Astrocyte (in vitro differentiated cells and primary cell): ENCODE measurements around the gene NPLOC4. TPM values are rescaled to one million over a fixed set of nuclear protein-coding genes. Genes with fewer than 3 reads are reported as not detected.

Experiments used
- DNase-seq: peaks from one replicate; pipeline ENCODE4 v3.0.0-alpha.2; 2010; ENCODE audit warnings: low read depth
- FAIRE-seq: peaks from 2 replicates; lab custom pipeline; 2011; peaks lifted over from hg19 to GRCh38; lab: Jason Lieb, UNC
- H2AFZ ChIP-seq: 2 replicates; pipeline ENCODE4 v1.6.0; 2012; ENCODE audit warnings: low read depth, low read length, inconsistent platforms
- H3K27ac ChIP-seq: 2 replicates; pipeline ENCODE4 v1.5.1; 2011; ENCODE audit warnings: low read depth, low read length, inconsistent platforms
- H3K27me3 ChIP-seq: 2 replicates; pipeline ENCODE4 v1.6.0; 2011; ENCODE audit warnings: low read length, inconsistent platforms; ENCODE audit not compliant: insufficient read depth
- H3K36me3 ChIP-seq: 2 replicates; pipeline ENCODE4 v1.5.1; 2011; ENCODE audit warnings: low read length, inconsistent platforms; ENCODE audit not compliant: insufficient read depth
- H3K4me1 ChIP-seq: 2 replicates; pipeline ENCODE4 v1.5.1; 2011; ENCODE audit warnings: low read length, inconsistent platforms; ENCODE audit not compliant: insufficient read depth
- H3K4me2 ChIP-seq: 2 replicates; pipeline ENCODE4 v1.6.0; 2012; ENCODE audit warnings: low read length, inconsistent platforms
- H3K4me3 ChIP-seq: 2 replicates; pipeline ENCODE4 v1.5.1; 2011; ENCODE audit warnings: low read depth, mild to moderate bottlenecking, low read length, inconsistent platforms; ENCODE audit not compliant: insufficient read depth
- H3K79me2 ChIP-seq: 2 replicates; pipeline ENCODE4 v1.6.0; 2012; ENCODE audit warnings: mild to moderate bottlenecking, low read length, inconsistent platforms; ENCODE audit not compliant: insufficient read depth
- H3K9ac ChIP-seq: 2 replicates; pipeline ENCODE4 v1.6.0; 2012; ENCODE audit warnings: mild to moderate bottlenecking, low read length, inconsistent platforms
- H3K9me3 ChIP-seq: 2 replicates; pipeline ENCODE4 v1.5.1; 2012; ENCODE audit warnings: low read depth, mild to moderate bottlenecking, low read length, inconsistent platforms; ENCODE audit not compliant: insufficient read depth
- H4K20me1 ChIP-seq: 2 replicates; pipeline ENCODE4 v1.6.0; 2012; ENCODE audit warnings: low read length, inconsistent platforms; ENCODE audit not compliant: insufficient read depth
- H3K27ac Mint-ChIP-seq: one replicate; pipeline ENCODE4 v1.8.0; 2021; ENCODE audit warnings: mild to moderate bottlenecking, mixed read lengths; ENCODE audit not compliant: unreplicated experiment
- H3K27me3 Mint-ChIP-seq: one replicate; pipeline ENCODE4 v1.8.0; 2021; ENCODE audit warnings: low read depth, mixed read lengths; ENCODE audit not compliant: unreplicated experiment
- H3K36me3 Mint-ChIP-seq: one replicate; pipeline ENCODE4 v1.8.0; 2021; ENCODE audit warnings: low read depth, mixed read lengths; ENCODE audit not compliant: unreplicated experiment
- H3K4me1 Mint-ChIP-seq: one replicate; pipeline ENCODE4 v1.8.0; 2021; ENCODE audit warnings: low read depth, mixed read lengths; ENCODE audit not compliant: unreplicated experiment
- H3K4me3 Mint-ChIP-seq: one replicate; pipeline ENCODE4 v1.8.0; 2021; ENCODE audit warnings: mild to moderate bottlenecking, moderate library complexity, mixed read lengths; ENCODE audit not compliant: unreplicated experiment
- H3K9me3 Mint-ChIP-seq: one replicate; pipeline ENCODE4 v1.8.0; 2021; ENCODE audit warnings: mild to moderate bottlenecking, mixed read lengths; ENCODE audit not compliant: unreplicated experiment
- EZH2 ChIP-seq: IDR thresholded peaks from 2 replicates; pipeline ENCODE4 v1.6.1; 2012; ENCODE audit warnings: mild to moderate bottlenecking, low read length, inconsistent platforms; ENCODE audit not compliant: insufficient read depth
- total RNA-seq: library from RNA; stranded (reverse); gene quantifications from 2 replicates; pipeline ENCODE4 v1.2.1, GENCODE V29; 2021
- TF ChIP-seq, protein P1 (sequence below): IDR thresholded peaks from 2 replicates; pipeline ENCODE4 v1.5.1; 2011; ENCODE audit warnings: low read depth, mild to moderate bottlenecking, inconsistent platforms, low read length, moderate library complexity; ENCODE audit not compliant: insufficient read depth

NPLOC4 gene
- total RNA-seq, 1 donor from 2014 or later, result 125 TPM

DNA sequence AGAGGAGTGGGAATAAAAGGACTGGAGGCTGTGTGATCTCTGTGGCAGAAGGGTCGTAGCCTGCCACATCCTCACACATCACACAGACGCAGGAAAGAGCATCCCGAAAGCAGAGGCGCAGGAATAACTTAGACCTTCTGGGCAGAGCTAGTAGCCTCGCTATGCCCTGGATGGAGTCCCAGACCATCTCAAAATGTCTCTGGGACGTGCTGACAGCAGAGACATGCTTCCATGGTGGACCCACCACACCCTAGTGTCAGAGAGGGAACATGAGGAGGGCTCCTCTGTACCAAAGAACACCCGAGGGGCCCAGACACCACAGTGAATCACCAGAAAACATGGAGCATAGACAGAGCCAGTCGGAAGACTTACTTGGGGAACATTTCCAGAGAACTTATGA, 55.2 kb downstream of the NPLOC4 start:
- peak overlapping the region; percentile 58 for H3K4me2 ChIP-seq
- peak overlapping the region; percentile 39 for H3K27ac ChIP-seq
- H3K36me3 ChIP-seq, result peaks cover 28% of the 10 kb centered on the region

DNA sequence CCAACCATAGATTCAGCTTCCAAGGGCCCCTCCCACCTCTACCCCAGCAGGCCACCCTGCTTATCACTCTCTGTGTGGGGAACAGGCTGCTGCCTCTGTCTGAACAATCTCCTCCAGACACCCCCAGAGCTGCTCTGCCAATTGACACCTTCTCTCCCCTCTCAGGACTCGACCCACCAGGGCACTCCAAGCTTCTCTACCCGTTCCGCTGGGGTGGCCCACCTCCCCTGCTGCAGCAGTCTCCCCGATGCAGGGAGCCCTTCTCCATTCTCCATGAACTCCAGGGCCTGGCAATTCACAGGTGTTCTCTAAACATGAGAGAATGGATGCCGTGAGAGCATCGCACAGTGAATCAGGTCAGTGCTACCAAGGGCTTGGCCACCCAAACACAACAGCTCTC, 56.4 kb downstream of the NPLOC4 start:
- H3K4me3 Mint-ChIP-seq, result peak overlapping the region; percentile 60
- no peak for DNase-seq
- H3K27me3 ChIP-seq, result no peaks in the 10 kb centered on the region

More for the DNA sequence above, 55.2 kb downstream of the NPLOC4 start:
- Histone ChIP-seq H3K4me1 (peaks cover 52% of the 10 kb centered on the region), H3K9ac (peak overlapping the region; percentile 32), H3K79me2 (peaks cover 36% of the 10 kb centered on the region), H2AFZ (no peak overlapping the region), H3K4me3 (no peak overlapping the region), H3K9me3 (no peaks in the 10 kb centered on the region), H4K20me1 (peaks cover 33% of the 10 kb centered on the region), H3K27me3 (no peaks in the 10 kb centered on the region)
- no peak overlapping the region for H3K4me3 Mint-ChIP-seq
- no peak for TF ChIP-seq EZH2
- TF ChIP-seq, protein P1, sequence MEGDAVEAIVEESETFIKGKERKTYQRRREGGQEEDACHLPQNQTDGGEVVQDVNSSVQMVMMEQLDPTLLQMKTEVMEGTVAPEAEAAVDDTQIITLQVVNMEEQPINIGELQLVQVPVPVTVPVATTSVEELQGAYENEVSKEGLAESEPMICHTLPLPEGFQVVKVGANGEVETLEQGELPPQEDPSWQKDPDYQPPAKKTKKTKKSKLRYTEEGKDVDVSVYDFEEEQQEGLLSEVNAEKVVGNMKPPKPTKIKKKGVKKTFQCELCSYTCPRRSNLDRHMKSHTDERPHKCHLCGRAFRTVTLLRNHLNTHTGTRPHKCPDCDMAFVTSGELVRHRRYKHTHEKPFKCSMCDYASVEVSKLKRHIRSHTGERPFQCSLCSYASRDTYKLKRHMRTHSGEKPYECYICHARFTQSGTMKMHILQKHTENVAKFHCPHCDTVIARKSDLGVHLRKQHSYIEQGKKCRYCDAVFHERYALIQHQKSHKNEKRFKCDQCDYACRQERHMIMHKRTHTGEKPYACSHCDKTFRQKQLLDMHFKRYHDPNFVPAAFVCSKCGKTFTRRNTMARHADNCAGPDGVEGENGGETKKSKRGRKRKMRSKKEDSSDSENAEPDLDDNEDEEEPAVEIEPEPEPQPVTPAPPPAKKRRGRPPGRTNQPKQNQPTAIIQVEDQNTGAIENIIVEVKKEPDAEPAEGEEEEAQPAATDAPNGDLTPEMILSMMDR, result no peak
- H3K4me1 Mint-ChIP-seq, result peaks cover 57% of the 10 kb centered on the region
- H3K27ac Mint-ChIP-seq, result peak overlapping the region; percentile 94
- peaks cover 47% of the 10 kb centered on the region for H3K36me3 Mint-ChIP-seq
- FAIRE-seq (no peak), DNase-seq (no peak)
- H3K9me3 Mint-ChIP-seq, result peaks cover 2% of the 10 kb centered on the region
- H3K27me3 Mint-ChIP-seq, result no peaks in the 10 kb centered on the region

More for the DNA sequence above, 56.4 kb downstream of the NPLOC4 start:
- TF ChIP-seq, protein P1, result no peak
- TF ChIP-seq EZH2, result no peak
- Histone ChIP-seq H3K36me3 (peaks cover 19% of the 10 kb centered on the region), H2AFZ (no peak overlapping the region), H3K4me3 (no peak overlapping the region), H3K9me3 (no peaks in the 10 kb centered on the region), H3K4me2 (peak overlapping the region; percentile 67), H3K4me1 (peaks cover 64% of the 10 kb centered on the region), H3K27ac (peak overlapping the region; percentile 77), H3K79me2 (peaks cover 43% of the 10 kb centered on the region), H3K9ac (peak overlapping the region; percentile 77), H4K20me1 (peaks cover 25% of the 10 kb centered on the region)
- FAIRE-seq, result no peak
- Mint-ChIP-seq H3K36me3 (peaks cover 42% of the 10 kb centered on the region), H3K4me1 (peaks cover 69% of the 10 kb centered on the region), H3K27me3 (no peaks in the 10 kb centered on the region), H3K9me3 (peaks cover 2% of the 10 kb centered on the region), H3K27ac (peak overlapping the region; percentile 75)
